Naive thymus-derived CD4-positive, alpha-beta T cell (primary cell): ENCODE data around the gene OSBPL1A. TPM values are rescaled to one million over a fixed set of nuclear protein-coding genes. Genes with fewer than 3 reads are reported as not detected.
"Not testable (repeated sequence)": the region's sequence is repeated elsewhere in the genome, so short reads cannot be mapped to it uniquely, and the experiment has no call there.

ENCODE experiments used
- ATAC-seq: fragments of 150-1000 bp; cut with Tn5 transposase; 2 replicates; pipeline ENCODE4 v1.10.0; 2021; ENCODE audit warnings: mild to moderate bottlenecking, moderate library complexity
- CTCF ChIA-PET: fragments of 350-600 bp; sonication (Branson Sonifier 250); formaldehyde crosslinking; loops from one replicate; lab custom pipeline; 2021; ENCODE audit warnings: antibody characterized with exemption; lab: Charles Lee
- POLR2A ChIA-PET: fragments of 350-600 bp; sonication (Branson Sonifier 250); formaldehyde crosslinking; loops from one replicate; lab custom pipeline; 2021; ENCODE audit warnings: antibody characterized with exemption, inconsistent platforms; lab: Charles Lee
- DNase-seq, 9 donors: peaks; one replicate each; pipeline versions ENCODE4 v3.0.0 to v3.0.0-alpha.2; 2020 to 2022; ENCODE audit warnings: mixed read lengths in 1 of 9
- H3K27ac ChIP-seq: one replicate; pipeline ENCODE4 v1.7.0; 2013; ENCODE audit warnings: mild to moderate bottlenecking, low read depth, low read length, moderate library complexity
- H3K27me3 ChIP-seq, 2 donors: one replicate each; pipeline ENCODE4 v1.7.0; 2013; ENCODE audit warnings: low read length in 2 of 2, mild to moderate bottlenecking in 2 of 2, moderate library complexity in 2 of 2; ENCODE audit not compliant: control insufficient read depth in 2 of 2, insufficient read depth in 2 of 2
- H3K36me3 ChIP-seq, 3 experiments: 1 replicate in 2 of 3; 2 replicates in 1 of 3; pipeline ENCODE4 v1.7.0; 2013; ENCODE audit warnings: low read length in 3 of 3, mild to moderate bottlenecking in 3 of 3, moderate library complexity in 1 of 3; ENCODE audit not compliant: insufficient read depth in 3 of 3, control insufficient read depth in 2 of 3
- H3K4me1 ChIP-seq, 2 donors: one replicate each; pipeline ENCODE4 v1.7.0; 2013; ENCODE audit warnings: low read length in 2 of 2, mild to moderate bottlenecking in 2 of 2, moderate library complexity in 1 of 2; ENCODE audit not compliant: control insufficient read depth in 2 of 2, insufficient read depth in 2 of 2
- H3K4me3 ChIP-seq: 2 replicates; pipeline ENCODE4 v1.7.0; 2013; ENCODE audit warnings: mild to moderate bottlenecking, low read length
- H3K9me3 ChIP-seq, 3 experiments: 1 replicate in 2 of 3; 2 replicates in 1 of 3; pipeline ENCODE4 v1.7.0; 2013; ENCODE audit warnings: low read length in 3 of 3; ENCODE audit not compliant: control insufficient read depth in 2 of 3
- H3K27ac Mint-ChIP-seq, 9 donors: one replicate each; pipeline ENCODE4 v1.8.0; 2020 to 2022; ENCODE audit warnings: mixed read lengths in 9 of 9, mild to moderate bottlenecking in 8 of 9, moderate library complexity in 5 of 9, inconsistent platforms in 2 of 9
- H3K27me3 Mint-ChIP-seq, 5 donors: one replicate each; pipeline ENCODE4 v1.8.0; 2021 to 2022; ENCODE audit warnings: mixed read lengths in 5 of 5, mild to moderate bottlenecking in 1 of 5
- H3K36me3 Mint-ChIP-seq, 5 donors: one replicate each; pipeline ENCODE4 v1.8.0; 2020 to 2022; ENCODE audit warnings: mixed read lengths in 5 of 5, mild to moderate bottlenecking in 3 of 5, inconsistent platforms in 1 of 5
- H3K4me1 Mint-ChIP-seq, 7 donors: one replicate each; pipeline ENCODE4 v1.8.0; 2020 to 2022; ENCODE audit warnings: mixed read lengths in 7 of 7, mild to moderate bottlenecking in 3 of 7, inconsistent platforms in 1 of 7
- H3K4me3 Mint-ChIP-seq, 10 donors: one replicate each; pipeline ENCODE4 v1.8.0; 2020 to 2022; ENCODE audit warnings: mild to moderate bottlenecking in 10 of 10, mixed read lengths in 10 of 10, moderate library complexity in 6 of 10, inconsistent platforms in 2 of 10
- H3K9me3 Mint-ChIP-seq, 11 donors: one replicate each; pipeline ENCODE4 v1.8.0; 2020 to 2022; ENCODE audit warnings: mixed read lengths in 11 of 11, mild to moderate bottlenecking in 4 of 11, inconsistent platforms in 1 of 11, moderate library complexity in 1 of 11
- intact Hi-C, 2 donors: fragments of 100-400 bp; cut with micrococcal nuclease; formaldehyde crosslinking; loops; one replicate each; pipeline ENCODE4 v1.15.1; 2023
- polyA plus RNA-seq, 2 donors: library from polyadenylated mRNA; unstranded; fragments of 300-500 nt; fragmentation: Illumina TruSeq; gene quantifications; one replicate each; pipeline ENCODE4 v1.2.3, GENCODE V29; 2021
- total RNA-seq, 6 experiments: library from RNA in 5 of 6; stranded (reverse) in 5 of 6; gene quantifications; 1 replicate in 5 of 6; 2 replicates in 1 of 6; pipeline ENCODE4 v1.2.3 and lab custom pipeline; 2021 to 2026

The OSBPL1A gene
- total and polyA plus RNA-seq, 7 experiments from 2014 or later = 1.8 to 7.7 (median 3.9) TPM

DNA sequence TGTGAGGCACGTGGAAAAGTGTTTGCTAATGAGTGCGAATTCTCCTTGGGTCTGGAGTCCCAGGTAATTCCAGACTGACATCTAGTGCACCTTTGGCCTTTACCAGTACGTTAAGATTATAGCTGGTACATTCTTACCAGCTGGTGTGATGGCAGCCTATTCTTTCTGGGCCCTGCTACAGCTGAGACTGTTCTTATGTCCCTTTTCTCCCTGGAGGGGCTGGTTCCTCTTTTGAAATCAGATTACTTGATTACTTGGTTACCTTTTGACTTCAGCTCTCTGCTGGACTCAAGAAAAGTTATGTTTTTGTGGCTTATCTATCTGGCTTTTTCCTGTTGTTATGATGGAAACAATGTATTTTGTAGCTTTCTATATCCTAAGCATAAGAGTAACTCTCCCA, 244.2 kb downstream of the OSBPL1A start:
- no peak overlapping the region for H3K27ac Mint-ChIP-seq
- H3K4me3 Mint-ChIP-seq = no peak overlapping the region

DNA sequence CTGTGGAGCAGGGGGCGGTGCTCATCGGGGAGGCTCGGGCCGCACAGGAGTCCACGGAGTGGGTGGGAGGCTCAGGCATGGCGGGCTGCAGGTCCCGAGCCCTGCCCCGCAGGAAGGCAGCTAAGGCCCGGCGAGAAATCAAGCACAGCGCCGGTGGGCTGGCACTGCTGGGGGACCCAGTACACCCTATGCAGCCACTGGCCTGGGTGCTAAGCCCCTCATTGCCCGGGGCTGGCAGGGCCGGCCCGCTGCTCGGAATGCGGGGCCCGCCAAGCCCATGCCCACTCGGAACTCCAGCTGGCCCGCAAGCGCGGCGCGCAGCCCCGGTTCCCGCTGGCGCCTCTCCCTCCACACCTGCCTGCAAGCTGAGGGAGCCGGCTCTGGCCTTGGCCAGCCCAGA, 248.0 kb downstream of the OSBPL1A start:
- H3K4me3 Mint-ChIP-seq, H3K27ac Mint-ChIP-seq, H3K27ac ChIP-seq, H3K4me1 Mint-ChIP-seq, H3K27me3 ChIP-seq, H3K4me1 ChIP-seq, H3K4me3 ChIP-seq, POLR2A ChIA-PET, intact Hi-C loops, H3K36me3 Mint-ChIP-seq, DNase-seq, ATAC-seq, H3K9me3 ChIP-seq, CTCF ChIA-PET, H3K36me3 ChIP-seq, H3K9me3 Mint-ChIP-seq: not testable (repeated sequence)
- peaks cover 0 to 20% (median 4%) of the 10 kb centered on the region in 5 donors for H3K27me3 Mint-ChIP-seq

More for the DNA sequence above, 244.2 kb downstream of the OSBPL1A start:
- ChIA-PET POLR2A (no interaction called here), CTCF (no interaction called here)
- Histone ChIP-seq H3K36me3 (no peaks in the 10 kb centered on the region), H3K27me3 (no peaks in the 10 kb centered on the region), H3K27ac (no peak overlapping the region), H3K4me3 (no peak overlapping the region), H3K4me1 (no peaks in the 10 kb centered on the region), H3K9me3 (no peaks in the 10 kb centered on the region)
- DNase-seq (no peak), ATAC-seq (no peak)
- H3K4me1 Mint-ChIP-seq = peaks cover 0 to 1% (median 0%) of the 10 kb centered on the region in 7 donors
- H3K36me3 Mint-ChIP-seq = peaks cover 0 to 4% (median 0%) of the 10 kb centered on the region in 5 donors
- intact Hi-C loops = no loop called here
- H3K9me3 Mint-ChIP-seq = no peaks in the 10 kb centered on the region
- H3K27me3 Mint-ChIP-seq = no peaks in the 10 kb centered on the region

DNA sequence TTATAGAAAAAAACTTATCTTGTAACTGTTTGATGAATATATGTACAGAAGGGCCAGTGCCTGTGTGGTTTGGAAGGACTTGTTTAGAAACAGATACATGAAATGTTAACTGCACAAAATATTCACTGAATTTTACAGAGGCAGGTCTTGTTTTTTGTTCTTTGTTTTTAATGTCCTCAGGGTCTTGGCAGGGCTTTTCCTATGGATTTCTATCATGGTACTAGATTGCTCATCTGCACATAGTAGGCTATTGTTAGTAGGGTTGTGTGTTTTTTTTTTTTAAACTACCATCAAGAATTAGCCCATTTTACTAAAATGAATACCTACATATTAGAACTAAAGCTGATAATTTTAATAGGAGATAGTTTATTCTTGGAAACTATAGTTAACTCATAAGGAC, 255.2 kb downstream of the OSBPL1A start:
- no peak for DNase-seq
- H3K4me1 Mint-ChIP-seq = peaks cover 12 to 25% (median 19%) of the 10 kb centered on the region in 7 donors

DNA sequence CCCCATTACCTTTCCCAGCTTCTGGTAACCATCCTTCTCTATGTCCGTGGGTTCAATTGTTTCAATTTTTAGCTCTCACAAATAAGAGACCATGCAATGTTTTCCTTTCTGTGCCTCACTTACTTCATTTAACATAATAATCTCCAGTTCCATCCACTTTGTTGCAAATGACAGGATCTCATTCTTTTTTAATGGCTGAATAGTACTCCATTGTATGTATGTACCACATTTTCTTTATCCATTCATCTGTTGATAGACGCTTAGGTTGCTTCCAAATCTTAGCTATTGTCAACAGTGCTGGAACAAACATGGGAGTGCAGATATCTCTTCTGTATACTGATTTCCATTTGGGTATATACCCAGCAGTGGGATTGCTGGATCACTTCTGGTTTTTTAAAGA, 256.9 kb downstream of the OSBPL1A start:
- ATAC-seq = no peak
- intact Hi-C loops = no loop called here
- ChIA-PET POLR2A (no interaction called here), CTCF (no interaction called here)
- DNase-seq = no peak
- peaks cover 12 to 32% (median 26%) of the 10 kb centered on the region in 7 donors for H3K4me1 Mint-ChIP-seq
- H3K27me3 Mint-ChIP-seq = peaks cover 15 to 49% (median 18%) of the 10 kb centered on the region in 5 donors
- H3K27ac ChIP-seq = no peak overlapping the region
- H3K4me3 Mint-ChIP-seq = peak overlapping the region in 6 of 10 donors; percentile 2 to 76 (median 54)
- H3K27me3 ChIP-seq = peaks cover 0 to 6% of the 10 kb centered on the region in 2 donors
- peaks cover 0 to 12% (median 0%) of the 10 kb centered on the region in 11 donors for H3K9me3 Mint-ChIP-seq
- H3K4me1 ChIP-seq = peaks cover 11 to 13% of the 10 kb centered on the region in 2 donors
- no peaks in the 10 kb centered on the region for H3K9me3 ChIP-seq
- no peaks in the 10 kb centered on the region for H3K36me3 ChIP-seq
- H3K4me3 ChIP-seq = no peak overlapping the region
- H3K27ac Mint-ChIP-seq = peak overlapping the region in 1 of 9 donors; percentile 12
- H3K36me3 Mint-ChIP-seq = peaks cover 0 to 7% (median 0%) of the 10 kb centered on the region in 5 donors

More for the DNA sequence above, 255.2 kb downstream of the OSBPL1A start:
- Histone ChIP-seq H3K27me3 (peaks cover 0 to 6% of the 10 kb centered on the region in 2 donors), H3K36me3 (no peaks in the 10 kb centered on the region), H3K27ac (no peak overlapping the region), H3K4me1 (peaks cover 11 to 13% of the 10 kb centered on the region in 2 donors), H3K9me3 (no peaks in the 10 kb centered on the region), H3K4me3 (no peak overlapping the region)
- Mint-ChIP-seq H3K4me3 (no peak overlapping the region), H3K9me3 (peaks cover 0 to 12% (median 0%) of the 10 kb centered on the region in 11 donors), H3K27ac (no peak overlapping the region), H3K27me3 (peaks cover 16 to 59% (median 18%) of the 10 kb centered on the region in 5 donors), H3K36me3 (no peaks in the 10 kb centered on the region)
- no peak for ATAC-seq
- intact Hi-C loops = no loop called here
- POLR2A ChIA-PET = no interaction called here
- CTCF ChIA-PET = interaction anchor here (0.6 kb wide), 1 partner anchor 481 kb away, joined by 6 read pairs; no protein-coding TSS in a partner anchor

DNA sequence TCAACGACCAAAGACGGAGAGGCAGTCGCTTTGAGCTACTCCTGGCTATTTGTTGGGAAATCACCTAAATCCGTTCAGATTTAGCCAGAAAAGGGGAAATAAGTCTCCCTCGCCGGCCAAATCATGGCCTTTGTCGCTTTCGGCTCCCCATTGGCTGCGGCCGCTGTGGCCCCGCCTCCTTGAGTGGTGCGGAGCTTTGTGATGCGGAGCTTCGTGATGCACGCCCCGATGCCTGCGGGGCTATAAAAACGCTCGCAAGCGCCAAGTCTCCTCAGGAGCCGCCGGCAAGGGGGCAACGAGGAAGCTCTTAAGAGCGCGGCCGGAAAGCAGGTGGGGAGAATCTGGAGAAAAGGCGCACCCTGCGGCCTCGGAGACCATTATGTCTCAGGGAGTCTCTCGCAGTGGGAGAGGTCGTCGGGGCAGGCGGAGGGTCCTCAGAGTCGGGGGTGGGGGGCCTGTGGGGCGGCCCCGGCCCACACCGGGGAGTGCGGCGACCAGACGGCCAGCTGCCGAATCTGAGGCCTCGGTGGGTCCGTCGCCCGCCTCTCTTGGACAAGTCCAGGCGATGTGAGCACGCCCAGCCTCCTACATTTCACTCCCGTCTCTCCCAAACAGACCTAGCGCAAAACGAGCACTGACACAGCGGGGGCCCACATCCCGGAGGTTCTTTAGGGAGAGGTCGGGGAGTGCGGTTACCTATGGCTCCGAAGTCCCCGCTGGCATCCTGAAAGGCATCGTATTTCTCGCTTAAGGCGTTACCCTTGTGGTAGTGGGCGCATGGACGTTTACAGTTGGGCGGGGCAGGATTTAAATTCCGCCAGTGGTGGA, 258.6 kb downstream of the OSBPL1A start, which contains the start of gene CABYR:
Gene CABYR, plus strand, starts transcription at position 274 of the 828 bp plus-strand sequence. CDS start 4,053 bp downstream, outside the sequence.
- peak within 1 kb of the TSS; percentile 43 to 90 (median 83) for H3K27ac Mint-ChIP-seq
- H3K9me3 Mint-ChIP-seq = peaks cover 0 to 10% (median 0%) of the 10 kb centered on the region in 11 donors
- H3K36me3 Mint-ChIP-seq = peaks cover 0 to 9% (median 4%) of the 10 kb centered on the region in 5 donors
- Histone ChIP-seq H3K9me3 (no peaks in the 10 kb centered on the region), H3K36me3 (peaks cover 0 to 5% (median 0%) of the 10 kb centered on the region in 3 experiments), H3K4me1 (peaks cover 11 to 13% of the 10 kb centered on the region in 2 donors), H3K27me3 (peaks cover 0 to 6% of the 10 kb centered on the region in 2 donors), H3K27ac (peak within 1 kb of the TSS; percentile 41), H3K4me3 (peak within 1 kb of the TSS; percentile 81)
- H3K4me3 Mint-ChIP-seq = peak within 1 kb of the TSS; percentile 85 to 97 (median 92)
- ChIA-PET POLR2A (interaction anchor here (0.5 kb wide), 1 partner anchor 643 kb away, joined by 3 read pairs; no protein-coding TSS in a partner anchor), CTCF (interaction anchor here (0.5 to 1.1 kb wide), 2 partner anchors 12 to 643 kb away, joined by 3 to 6 read pairs; no protein-coding TSS in a partner anchor)
- intact Hi-C loops = loop anchor here in 1 of 2 donors (5.0 kb wide), 1 partner anchor 637 kb away; the partner anchor contains the start of gene RMC1
- H3K4me1 Mint-ChIP-seq = peaks cover 12 to 32% (median 26%) of the 10 kb centered on the region in 7 donors
- ATAC-seq (peak; percentile 96), DNase-seq (peak; percentile 60 to 87 (median 70))
- H3K27me3 Mint-ChIP-seq = peaks cover 7 to 34% (median 12%) of the 10 kb centered on the region in 5 donors

DNA sequence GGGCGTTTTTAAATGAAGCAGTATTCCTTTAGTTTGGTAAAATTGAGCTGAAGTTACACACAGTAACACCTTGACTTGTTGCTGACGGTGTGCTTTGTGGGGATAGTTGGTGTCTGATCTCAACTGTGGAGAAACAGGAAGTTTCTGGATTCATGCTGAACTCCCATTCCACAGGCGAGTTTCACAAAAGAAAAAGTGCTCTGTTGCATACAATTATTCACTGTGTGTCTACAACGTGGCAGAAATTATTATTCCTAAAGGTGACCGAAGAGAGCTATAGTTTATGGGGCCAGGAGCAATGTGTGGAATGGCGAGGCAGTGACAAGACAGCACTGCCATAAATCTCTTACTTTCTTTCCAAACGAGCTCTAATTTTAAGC, 259.2 kb downstream of the OSBPL1A start:
- DNase-seq = no peak
- Mint-ChIP-seq H3K4me3 (peak overlapping the region; percentile 85 to 97 (median 92)), H3K9me3 (peaks cover 0 to 9% (median 0%) of the 10 kb centered on the region in 11 donors), H3K4me1 (peaks cover 12 to 32% (median 26%) of the 10 kb centered on the region in 7 donors), H3K36me3 (peaks cover 0 to 9% (median 4%) of the 10 kb centered on the region in 5 donors), H3K27me3 (peaks cover 5 to 33% (median 10%) of the 10 kb centered on the region in 5 donors), H3K27ac (peak overlapping the region in 8 of 9 donors; percentile 43 to 90 (median 84))
- peak overlapping the region; percentile 41 for H3K27ac ChIP-seq
- H3K4me3 ChIP-seq = peak overlapping the region; percentile 81
- no peak for ATAC-seq
- intact Hi-C loops = loop anchor here in 1 of 2 donors (5.0 kb wide), 1 partner anchor 636 kb away; the partner anchor contains the start of gene RMC1
- ChIA-PET POLR2A (interaction anchor here (0.5 to 0.7 kb wide), 2 partner anchors 69 to 642 kb away, joined by 3 read pairs; no protein-coding TSS in a partner anchor), CTCF (interaction anchor here (0.5 to 1.1 kb wide), 2 partner anchors 11 to 642 kb away, joined by 3 to 6 read pairs; no protein-coding TSS in a partner anchor)
- H3K4me1 ChIP-seq = peaks cover 11 to 13% of the 10 kb centered on the region in 2 donors
- H3K36me3 ChIP-seq = peaks cover under 1 to 5% (median 1%) of the 10 kb centered on the region in 3 experiments
- no peaks in the 10 kb centered on the region for H3K9me3 ChIP-seq
- H3K27me3 ChIP-seq = peaks cover 0 to 3% of the 10 kb centered on the region in 2 donors
